ENCODE measurements around the gene ATXN7L1.

- no peak for TF ChIP-seq CTCF (IDR thresholded peaks at IDR 0.05; ENCODE audit: control extremely low read depth in 1 of 3, insufficient read depth in 1 of 3, low read depth in 1 of 3, low read length in 3 of 3)
- no peak for TF ChIP-seq ASH2L (IDR thresholded peaks at IDR 0.05; ENCODE audit: low read length)
- no peak for TF ChIP-seq SIN3A (conservative IDR thresholded peaks at IDR 0.05 in 1 of 2, IDR thresholded peaks at IDR 0.05 in 1 of 2; ENCODE audit: low read depth in 1 of 2, low read length in 2 of 2)
- TF ChIP-seq SRF (IDR thresholded peaks at IDR 0.05; ENCODE audit: low read depth, low read length): no peak
- no peak for TF ChIP-seq SP1 (IDR thresholded peaks at IDR 0.05; ENCODE audit: low read depth, low read length)
- TF ChIP-seq ATF3 (IDR thresholded peaks at IDR 0.05; ENCODE audit: insufficient read depth, low read depth, low read length): no peak
- no peak for TF ChIP-seq POLR2A (IDR thresholded peaks at IDR 0.05; ENCODE audit: control extremely low read depth in 1 of 2, low read depth in 2 of 2, low read length in 2 of 2)
Observed at GRCh38 chr7:105892387-105892786, 16.0 kb upstream of the ATXN7L1 start.

Data from H1 (cell line).